ENCODE data around the gene EEIG2. TPM values are rescaled to one million over a fixed set of nuclear protein-coding genes. Genes with fewer than 3 reads are reported as not detected.
"Not testable (repeated sequence)": the region's sequence is repeated elsewhere in the genome, so short reads cannot be mapped to it uniquely, and the experiment has no call there.

The EEIG2 gene
- 10 to 100 TPM; 14.5 to 16.3 TPM for total RNA-seq

DNA sequence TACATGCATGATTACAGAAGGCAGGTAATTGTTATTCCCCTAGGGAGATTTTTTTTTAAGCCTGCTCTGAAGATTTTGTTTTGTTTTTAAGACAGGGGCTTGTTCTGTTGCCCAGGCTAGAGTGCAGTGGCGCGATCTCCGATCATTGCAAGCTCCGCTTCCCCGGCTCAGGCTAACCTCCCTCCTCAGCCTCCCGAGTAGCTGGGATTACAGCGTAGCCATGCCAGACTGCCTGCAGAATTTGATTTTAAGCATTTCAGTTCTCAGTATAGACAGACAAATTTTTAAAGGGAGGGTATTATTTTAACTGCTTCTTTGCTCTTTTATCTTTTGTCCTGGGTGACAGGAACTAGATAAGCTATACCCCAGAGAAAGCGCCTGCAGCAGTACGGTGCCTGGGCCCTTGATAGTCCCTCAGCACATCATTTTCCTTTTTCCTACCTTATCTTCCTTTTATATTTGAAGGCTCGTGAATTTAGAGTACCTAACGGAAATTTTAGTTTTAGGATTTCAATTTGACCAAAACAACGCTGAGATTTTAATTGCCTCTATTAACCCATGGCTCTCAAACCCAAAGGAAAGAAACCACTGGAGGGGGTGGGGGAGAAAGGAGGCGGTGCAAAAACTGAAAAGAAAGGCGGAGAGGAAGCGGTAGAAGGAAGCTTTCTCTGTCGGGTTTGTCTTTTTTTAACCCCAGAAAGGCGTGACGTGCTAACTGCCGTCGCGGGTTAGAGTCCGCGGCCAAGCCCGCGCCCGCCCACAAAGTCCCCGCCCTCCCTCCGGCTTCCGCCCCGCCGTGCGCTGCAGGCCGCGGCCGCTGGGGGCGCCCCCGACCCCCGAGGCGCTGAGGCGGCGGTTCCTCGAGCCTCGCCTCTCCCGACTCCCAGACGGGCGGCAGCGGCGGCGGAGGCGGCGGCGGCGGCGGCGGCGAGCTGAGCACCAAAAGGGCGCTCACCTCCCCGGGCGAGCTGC is at the start of gene EEIG2:
EEIG2 (plus strand) TSS at position 886 of the 972 bp plus-strand sequence. CDS start 329 bp downstream, outside the sequence.
- peak within 1 kb of the TSS; percentile 88 for H3K27ac Mint-ChIP-seq
- POLR2A ChIA-PET = interaction anchor here (1.2 to 1.3 kb wide), 2 partner anchors 8 to 133 kb away, joined by 3 to 5 read pairs; partner anchors contain the start of gene PRPF38B
- H3K27me3 Mint-ChIP-seq = peaks cover 7% of the 10 kb centered on the region
- CTCF ChIA-PET = interaction anchor here (0.6 to 3.8 kb wide), 24 partner anchors 9 to 364 kb away, joined by 3 to 27 read pairs (median 4); partner anchors contain the start of genes HENMT1, PRPF38B and SLC25A24
- no peaks in the 10 kb centered on the region for H3K36me3 Mint-ChIP-seq (ENCODE audit: low read depth)
- H3K4me3 Mint-ChIP-seq = peak within 1 kb of the TSS; percentile 98
- H3K4me1 Mint-ChIP-seq = peaks cover 32% of the 10 kb centered on the region
- H3K9me3 Mint-ChIP-seq = no peaks in the 10 kb centered on the region
- DNase-seq = peak; percentile 89

DNA sequence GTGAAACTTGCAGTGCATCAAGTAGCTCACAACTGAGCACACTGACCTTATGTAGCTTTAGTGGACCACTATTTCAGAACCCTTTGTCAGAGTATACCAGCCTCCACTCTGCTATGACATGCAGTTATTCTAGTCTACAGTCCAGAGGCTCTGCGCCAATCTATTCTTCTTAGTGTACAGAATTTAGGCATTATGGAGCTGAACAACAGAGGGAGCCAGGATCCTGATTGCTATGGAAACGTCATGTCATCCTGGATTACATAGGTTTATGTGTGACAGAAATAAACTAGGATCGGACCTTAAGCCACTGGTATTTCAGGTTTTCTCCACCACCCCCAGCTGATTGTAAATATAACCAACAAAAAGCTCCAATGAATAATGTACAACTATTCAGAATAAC is 48.1 kb upstream of the EEIG2 start:
- POLR2A ChIA-PET = no interaction called here
- Mint-ChIP-seq H3K27ac (no peak overlapping the region), H3K4me3 (no peak overlapping the region), H3K36me3 (ENCODE audit: low read depth) (peaks cover 5% of the 10 kb centered on the region), H3K9me3 (peaks cover 18% of the 10 kb centered on the region), H3K4me1 (no peaks in the 10 kb centered on the region), H3K27me3 (peaks cover 47% of the 10 kb centered on the region)
- no peak for DNase-seq
- CTCF ChIA-PET = interaction anchor here (0.9 to 4.5 kb wide), 4 partner anchors 43 to 132 kb away, joined by 3 to 24 read pairs (median 4); partner anchors contain the start of gene EEIG2

DNA sequence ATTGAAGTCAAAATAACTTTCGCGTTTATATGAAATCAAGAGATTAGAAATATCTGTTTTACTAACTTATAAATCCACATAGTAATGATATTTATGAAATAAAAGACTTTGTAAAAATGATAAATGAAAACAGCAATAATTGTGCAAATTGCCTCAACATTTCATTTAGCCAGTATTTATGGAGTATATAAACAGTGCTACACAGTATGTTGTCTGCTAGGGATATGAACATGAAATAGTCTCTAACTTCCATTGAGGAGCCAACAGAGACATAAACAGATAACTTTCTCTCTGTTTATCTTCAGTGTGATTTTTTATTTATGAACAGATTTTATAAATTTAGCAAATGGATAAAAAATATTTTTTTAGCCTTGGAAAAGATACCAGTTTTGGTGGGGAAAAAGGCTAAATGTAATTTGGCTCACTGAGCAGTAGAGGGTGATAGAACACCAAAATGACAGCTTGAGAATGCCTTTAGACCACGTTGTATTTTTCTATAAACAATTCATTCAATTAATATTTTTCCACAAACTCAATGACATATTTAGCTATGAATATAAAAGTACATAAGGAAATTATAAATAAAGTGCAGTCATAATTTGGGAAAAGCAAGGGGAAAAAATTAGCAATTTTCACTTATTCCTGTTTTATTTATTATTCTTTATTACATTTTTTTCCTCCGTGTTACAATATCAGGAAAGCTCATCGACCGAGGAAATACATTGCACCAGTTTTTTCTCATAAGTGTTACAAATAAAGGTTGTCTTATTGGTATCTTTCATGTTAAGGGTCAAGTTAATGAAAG is 47.5 kb upstream of the EEIG2 start:
- H3K4me3 Mint-ChIP-seq = no peak overlapping the region
- peaks cover 53% of the 10 kb centered on the region for H3K27me3 Mint-ChIP-seq
- H3K9me3 Mint-ChIP-seq = peaks cover 18% of the 10 kb centered on the region
- H3K4me1 Mint-ChIP-seq = no peaks in the 10 kb centered on the region
- peak; percentile 15 for DNase-seq
- ChIA-PET POLR2A (no interaction called here), CTCF (interaction anchor here (0.6 to 4.5 kb wide), 6 partner anchors 31 to 148 kb away, joined by 3 to 24 read pairs (median 4); partner anchors contain the start of genes EEIG2 and HENMT1)
- no peak overlapping the region for H3K27ac Mint-ChIP-seq
- H3K36me3 Mint-ChIP-seq (ENCODE audit: low read depth) = peaks cover 5% of the 10 kb centered on the region

DNA sequence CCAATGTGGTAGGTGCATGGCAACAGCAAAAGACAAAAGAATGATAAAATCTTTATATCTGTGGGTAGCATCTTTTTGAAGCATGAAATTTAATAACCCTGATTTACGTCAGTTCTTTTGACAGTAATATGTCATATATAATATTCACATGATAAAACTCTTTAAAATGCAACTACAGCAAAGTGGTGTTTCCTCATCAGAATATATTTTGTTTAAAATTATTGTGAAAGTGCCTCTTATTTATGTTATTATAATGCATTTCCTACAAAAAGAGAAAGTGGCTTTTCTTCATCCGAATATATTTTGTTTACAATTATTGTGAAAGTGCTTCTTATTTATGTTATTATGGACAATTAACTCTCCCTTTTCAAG is 46.9 kb upstream of the EEIG2 start:
- POLR2A ChIA-PET = no interaction called here
- H3K4me3 Mint-ChIP-seq = no peak overlapping the region
- H3K27me3 Mint-ChIP-seq = peaks cover 50% of the 10 kb centered on the region
- peaks cover 18% of the 10 kb centered on the region for H3K9me3 Mint-ChIP-seq
- H3K27ac Mint-ChIP-seq = no peak overlapping the region
- no peak for DNase-seq
- H3K4me1 Mint-ChIP-seq = no peaks in the 10 kb centered on the region
- CTCF ChIA-PET = interaction anchor here (0.6 to 4.5 kb wide), 6 partner anchors 30 to 148 kb away, joined by 3 to 24 read pairs (median 4); partner anchors contain the start of genes EEIG2 and HENMT1
- peaks cover 5% of the 10 kb centered on the region for H3K36me3 Mint-ChIP-seq (ENCODE audit: low read depth)

DNA sequence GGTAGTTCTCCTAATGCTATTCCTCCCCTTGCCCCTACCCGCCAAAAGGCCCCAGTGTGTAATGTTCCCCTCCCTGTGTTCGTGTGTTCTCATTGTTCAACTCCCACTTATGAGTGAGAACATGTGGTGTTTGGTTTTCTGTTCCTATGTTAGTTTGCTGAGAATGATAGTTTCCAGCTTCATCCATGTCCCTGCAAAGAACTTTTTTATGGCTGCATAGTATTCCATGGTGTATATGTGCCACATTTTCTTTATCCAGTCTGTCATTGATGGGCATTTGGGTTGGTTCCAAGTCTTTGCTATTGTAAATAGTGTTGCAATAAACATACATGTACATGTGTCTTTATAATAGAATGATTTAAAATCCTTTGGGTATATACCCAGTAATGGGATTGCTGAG is 46.0 kb upstream of the EEIG2 start:
- CTCF ChIA-PET, POLR2A ChIA-PET: not testable (repeated sequence)

DNA sequence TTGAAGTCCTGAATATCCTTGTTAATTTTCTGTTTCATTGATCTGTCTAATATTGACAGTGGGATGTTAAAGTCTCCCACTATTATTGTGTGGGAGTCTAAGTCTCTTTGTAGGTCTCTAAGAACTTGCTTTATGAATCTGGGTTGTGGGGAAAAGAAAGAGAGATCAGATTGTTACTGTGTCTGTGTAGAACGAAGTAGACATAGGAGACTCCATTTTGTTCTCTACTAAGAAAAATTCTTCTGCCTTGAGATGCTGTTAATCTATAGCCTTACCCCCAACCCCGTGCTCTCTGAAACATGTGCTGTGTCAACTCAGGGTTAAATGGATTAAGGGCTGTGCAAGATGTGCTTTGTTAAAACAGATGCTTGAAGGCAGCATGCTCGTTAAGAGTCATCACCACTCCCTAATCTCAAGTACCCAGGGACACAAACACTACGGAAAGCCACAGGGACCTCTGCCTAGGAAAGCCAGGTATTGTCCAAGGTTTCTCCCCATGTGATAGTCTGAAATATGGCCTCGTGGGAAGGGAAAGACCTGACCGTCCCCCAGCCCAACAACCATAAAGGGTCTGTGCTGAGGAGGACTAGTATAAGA is 42.5 kb upstream of the EEIG2 start:
- H3K36me3 Mint-ChIP-seq (ENCODE audit: low read depth); DNase-seq; H3K4me3 Mint-ChIP-seq; H3K27ac Mint-ChIP-seq; H3K4me1 Mint-ChIP-seq; POLR2A ChIA-PET; CTCF ChIA-PET; H3K9me3 Mint-ChIP-seq: not testable (repeated sequence)
- H3K27me3 Mint-ChIP-seq = peaks cover 37% of the 10 kb centered on the region

More for the DNA sequence above, 46.0 kb upstream of the EEIG2 start:
- H3K4me1 Mint-ChIP-seq; DNase-seq; H3K36me3 Mint-ChIP-seq (ENCODE audit: low read depth); H3K27ac Mint-ChIP-seq; H3K4me3 Mint-ChIP-seq: not testable (repeated sequence)
- H3K27me3 Mint-ChIP-seq = peaks cover 52% of the 10 kb centered on the region
- peaks cover 17% of the 10 kb centered on the region for H3K9me3 Mint-ChIP-seq

DNA sequence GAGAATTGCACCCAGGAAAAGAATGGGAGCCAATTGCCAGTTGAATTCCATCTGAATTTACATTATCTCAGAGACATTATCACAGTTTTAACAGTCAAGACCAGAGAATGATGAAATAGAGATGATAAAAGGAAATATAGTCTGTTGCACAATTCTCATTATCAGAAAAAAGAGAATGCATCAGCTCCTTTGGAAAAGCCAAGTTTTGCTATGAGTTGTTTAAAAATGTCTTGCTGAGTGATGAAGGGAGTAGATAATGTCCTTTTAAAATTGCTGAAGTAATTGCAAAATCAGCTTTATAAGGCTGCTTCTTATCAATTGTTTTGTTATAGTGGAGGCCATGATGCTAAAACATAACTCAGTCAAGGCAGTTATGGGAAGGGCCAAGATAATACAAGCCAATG is 37.9 kb upstream of the EEIG2 start:
- POLR2A ChIA-PET = interaction anchor here (0.7 kb wide), 1 partner anchor 71 kb away, joined by 9 read pairs; no protein-coding TSS in a partner anchor
- CTCF ChIA-PET = no interaction called here
- H3K9me3 Mint-ChIP-seq = peaks cover 14% of the 10 kb centered on the region
- H3K4me1 Mint-ChIP-seq = no peaks in the 10 kb centered on the region
- peaks cover 2% of the 10 kb centered on the region for H3K36me3 Mint-ChIP-seq (ENCODE audit: low read depth)
- H3K27ac Mint-ChIP-seq = no peak overlapping the region
- no peak overlapping the region for H3K4me3 Mint-ChIP-seq
- no peak for DNase-seq
- peaks cover 21% of the 10 kb centered on the region for H3K27me3 Mint-ChIP-seq

DNA sequence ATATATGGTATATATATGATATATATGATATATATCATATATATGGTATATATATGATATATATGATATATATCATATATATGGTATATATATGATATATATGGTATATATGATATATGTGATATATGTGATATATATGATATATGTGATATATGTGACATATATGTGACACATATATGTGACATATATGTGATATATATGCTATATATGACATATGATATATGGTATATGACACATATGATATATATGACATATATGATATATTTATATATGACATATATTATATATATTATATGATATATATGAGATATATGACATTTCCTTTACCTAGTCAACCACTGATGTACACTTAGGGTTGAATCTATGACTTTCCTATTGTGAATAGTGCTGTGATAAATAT is 36.1 kb upstream of the EEIG2 start:
- ChIA-PET CTCF (interaction anchor here (0.6 kb wide), 1 partner anchor 66 kb away, joined by 3 read pairs; no protein-coding TSS in a partner anchor), POLR2A (no interaction called here)
- peaks cover 13% of the 10 kb centered on the region for H3K27me3 Mint-ChIP-seq
- H3K9me3 Mint-ChIP-seq = peaks cover 14% of the 10 kb centered on the region
- no peaks in the 10 kb centered on the region for H3K4me1 Mint-ChIP-seq
- H3K4me3 Mint-ChIP-seq = no peak overlapping the region
- no peak overlapping the region for H3K27ac Mint-ChIP-seq
- no peak for DNase-seq
- peaks cover 2% of the 10 kb centered on the region for H3K36me3 Mint-ChIP-seq (ENCODE audit: low read depth)

DNA sequence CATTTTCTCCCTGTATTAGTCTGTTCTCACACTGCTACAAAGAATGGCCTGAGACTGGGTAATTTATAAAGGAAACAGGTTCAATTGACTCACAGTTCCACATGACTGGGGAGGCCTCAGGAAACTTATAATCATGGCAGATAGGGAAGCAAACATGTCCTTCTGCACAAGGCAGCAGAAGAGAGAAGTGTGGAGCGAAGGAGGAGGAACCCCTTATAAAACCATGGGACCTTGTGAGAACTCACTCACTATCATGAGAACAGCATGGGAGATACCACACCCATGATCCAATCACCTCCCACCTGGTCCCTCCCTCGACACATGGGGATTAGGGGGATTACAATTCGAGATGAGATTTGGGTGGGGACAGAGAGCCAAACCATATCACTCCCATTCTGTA is 35.2 kb upstream of the EEIG2 start:
- DNase-seq = no peak
- Mint-ChIP-seq H3K27me3 (peaks cover 10% of the 10 kb centered on the region), H3K36me3 (ENCODE audit: low read depth) (peaks cover 2% of the 10 kb centered on the region), H3K4me3 (no peak overlapping the region), H3K9me3 (peaks cover 14% of the 10 kb centered on the region), H3K27ac (no peak overlapping the region), H3K4me1 (no peaks in the 10 kb centered on the region)
- CTCF ChIA-PET = no interaction called here
- POLR2A ChIA-PET = no interaction called here

DNA sequence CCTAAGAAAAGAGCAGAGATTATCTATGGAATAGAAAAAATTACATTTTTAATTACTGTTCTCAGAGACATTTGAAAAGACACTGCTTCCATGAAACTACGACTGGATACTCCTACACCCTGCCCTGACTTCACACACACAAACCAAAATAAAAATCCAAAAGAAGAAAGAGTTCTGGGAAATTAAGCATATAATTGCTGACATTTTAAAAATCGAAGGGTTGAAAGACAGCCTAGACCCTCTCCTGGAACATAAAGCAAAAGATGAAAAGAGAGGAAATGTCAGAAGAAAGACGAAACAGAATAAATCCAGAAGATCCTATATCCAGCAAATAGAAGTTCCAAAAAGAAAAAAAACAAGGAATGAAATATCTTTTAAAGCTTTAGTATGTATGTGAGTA is 32.8 kb upstream of the EEIG2 start:
- DNase-seq = no peak
- ChIA-PET POLR2A (no interaction called here), CTCF (no interaction called here)
- no peak overlapping the region for H3K4me3 Mint-ChIP-seq
- H3K4me1 Mint-ChIP-seq = no peaks in the 10 kb centered on the region
- peaks cover 12% of the 10 kb centered on the region for H3K27me3 Mint-ChIP-seq
- peaks cover 2% of the 10 kb centered on the region for H3K36me3 Mint-ChIP-seq (ENCODE audit: low read depth)
- H3K27ac Mint-ChIP-seq = no peak overlapping the region
- peaks cover 14% of the 10 kb centered on the region for H3K9me3 Mint-ChIP-seq

DNA sequence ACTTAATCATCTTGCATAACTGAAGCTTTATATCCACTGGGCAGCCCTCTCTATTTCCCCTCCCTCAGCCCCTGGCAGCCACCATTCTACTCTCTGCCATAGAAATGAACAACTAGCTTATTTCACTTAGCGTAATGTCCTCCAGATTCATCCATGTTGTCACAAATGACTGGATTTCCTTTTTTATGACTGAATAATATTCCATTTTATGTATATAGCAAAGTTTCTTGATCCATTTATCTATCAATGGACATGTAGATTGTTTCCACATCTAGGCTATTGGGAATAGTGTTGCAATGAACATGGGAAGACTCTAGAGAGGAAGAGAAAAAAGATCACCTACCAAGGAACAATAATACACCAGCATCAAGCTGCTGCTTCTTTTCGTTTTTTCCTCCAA is 32.1 kb upstream of the EEIG2 start:
- Mint-ChIP-seq H3K4me3 (no peak overlapping the region), H3K9me3 (peaks cover 14% of the 10 kb centered on the region), H3K27me3 (peaks cover 12% of the 10 kb centered on the region), H3K36me3 (ENCODE audit: low read depth) (peaks cover 2% of the 10 kb centered on the region), H3K4me1 (no peaks in the 10 kb centered on the region), H3K27ac (no peak overlapping the region)
- ChIA-PET CTCF (no interaction called here), POLR2A (no interaction called here)
- DNase-seq = no peak

DNA sequence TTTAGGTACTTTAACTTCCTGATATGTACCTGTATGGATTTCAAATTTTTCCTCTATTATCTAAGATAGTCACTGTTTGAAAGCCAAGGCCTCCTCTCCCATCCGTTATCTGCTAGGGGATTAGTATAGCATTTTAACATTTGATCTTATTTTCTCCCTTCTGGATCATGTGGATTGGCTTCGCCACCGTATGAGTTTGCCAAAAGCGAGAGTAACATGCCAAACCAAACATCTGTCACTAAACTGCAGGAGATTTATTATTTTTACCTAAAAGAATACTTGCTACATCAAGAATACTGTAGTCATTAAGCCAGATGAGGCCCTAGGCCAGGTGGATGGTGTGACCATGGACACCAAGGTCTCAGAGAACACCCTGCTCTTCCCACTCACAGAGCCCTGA is 28.5 kb upstream of the EEIG2 start:
- Mint-ChIP-seq H3K27ac (no peak overlapping the region), H3K4me3 (no peak overlapping the region), H3K36me3 (ENCODE audit: low read depth) (no peaks in the 10 kb centered on the region), H3K27me3 (peaks cover 21% of the 10 kb centered on the region), H3K4me1 (no peaks in the 10 kb centered on the region), H3K9me3 (peaks cover 2% of the 10 kb centered on the region)
- ChIA-PET POLR2A (no interaction called here), CTCF (no interaction called here)
- no peak for DNase-seq

Data from activated CD4-positive, alpha-beta T cell treated with anti-CD3 and anti-CD28 coated beads, Interleukin-2, amount 10 ng/mL, durations not matched to agents 7 days and 5 days (primary cell).